Skin epidermis (tissue), 12 donors: ENCODE measurements around the gene GPSM1.
"Not testable (repeated sequence)": the region's sequence is repeated elsewhere in the genome, so short reads cannot be mapped to it uniquely, and the experiment has no call there.

ENCODE experiments used
- H3K27ac ChIP-seq, 21 experiments: fragments of 200-600 bp; sonication (generic) in 11 of 21; one replicate each; pipeline ENCODE4 v1.5.0; 2020; ENCODE audit warnings: mild to moderate bottlenecking in 3 of 21, inconsistent platforms in 2 of 21, moderate library complexity in 2 of 21
- H3K4me3 ChIP-seq, 7 experiments: fragments of 200-600 bp; sonication (generic) in 2 of 7; one replicate each; pipeline ENCODE4 v1.5.0; 2020; ENCODE audit warnings: inconsistent platforms in 2 of 7, mild to moderate bottlenecking in 2 of 7, moderate library complexity in 1 of 7

GPSM1 gene

GRCh38 chr9:136399176-136400037, 72.1 kb downstream of the GPSM1 start:
- Histone ChIP-seq H3K4me3 (peak overlapping the region; percentile 80 to 97 (median 94)), H3K27ac (peak overlapping the region in 20 of 21 experiments; percentile 35 to 88 (median 68))

- Histone ChIP-seq H3K27ac (peak within 1 kb of the TSS in 20 of 21 experiments; percentile 35 to 88 (median 68)), H3K4me3 (peak within 1 kb of the TSS; percentile 80 to 97 (median 94))
Measured at GRCh38 chr9:136400038-136400834, 72.9 kb downstream of the GPSM1 start, which contains the start of gene SNAPC4. TSS of gene SNAPC4 (minus strand) at chr9:136400170. CDS start at chr9:136398428, 1,742 bp downstream.

- peak overlapping the region in 1 of 21 experiments; percentile 85 for H3K27ac ChIP-seq
Measured at GRCh38 chr9:136401173-136401922, 74.0 kb downstream of the GPSM1 start.

GRCh38 chr9:136402067-136402466, 74.7 kb downstream of the GPSM1 start:
- H3K27ac ChIP-seq: no peak overlapping the region
- no peak overlapping the region for H3K4me3 ChIP-seq

More at GRCh38 chr9:136401173-136401922, 74.0 kb downstream of the GPSM1 start:
- no peak overlapping the region for H3K4me3 ChIP-seq

- Histone ChIP-seq H3K4me3 (no peak overlapping the region), H3K27ac (peak overlapping the region in 10 of 21 experiments; percentile 35 to 79 (median 60))
Measured at GRCh38 chr9:136403538-136403914, 76.2 kb downstream of the GPSM1 start.

- Histone ChIP-seq H3K27ac (peak overlapping the region in 11 of 21 experiments; percentile 26 to 79 (median 55)), H3K4me3 (no peak overlapping the region)
Measured at GRCh38 chr9:136403915-136404800, 76.8 kb downstream of the GPSM1 start.

- Histone ChIP-seq H3K27ac (peak overlapping the region in 10 of 21 experiments; percentile 17 to 79 (median 60)), H3K4me3 (no peak overlapping the region)
Measured at GRCh38 chr9:136404801-136405136, 77.4 kb downstream of the GPSM1 start.

DNA sequence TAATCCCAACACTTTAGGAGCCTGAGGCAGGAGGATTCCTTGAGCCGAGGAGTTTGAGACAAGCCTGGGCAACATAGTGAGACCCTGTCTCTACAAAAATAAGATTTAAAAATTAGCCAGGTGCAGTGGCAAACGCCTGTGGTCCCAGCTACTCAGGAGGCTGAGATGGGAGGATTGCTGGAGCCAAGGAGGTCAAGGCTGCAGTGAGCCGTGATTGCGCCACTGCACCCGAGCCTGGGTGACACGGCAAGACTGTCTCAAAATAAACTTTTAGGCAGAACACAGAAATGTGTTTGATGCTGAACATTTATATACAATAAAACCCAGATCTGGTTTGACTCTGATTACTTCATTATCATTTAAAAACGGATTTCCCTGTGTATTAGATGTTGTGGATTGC, 78.1 kb downstream of the GPSM1 start:
- Histone ChIP-seq H3K27ac (peak overlapping the region in 4 of 21 experiments; percentile 0 to 79 (median 70)), H3K4me3 (no peak overlapping the region)

- not testable (repeated sequence) for H3K4me3 ChIP-seq
- H3K27ac ChIP-seq: peak overlapping the region in 1 of 21 experiments; percentile 0
Measured at GRCh38 chr9:136405904-136406303, 78.6 kb downstream of the GPSM1 start.

GRCh38 chr9:136407061-136407460, 79.7 kb downstream of the GPSM1 start:
- not testable (repeated sequence) for H3K4me3 ChIP-seq, H3K27ac ChIP-seq

DNA sequence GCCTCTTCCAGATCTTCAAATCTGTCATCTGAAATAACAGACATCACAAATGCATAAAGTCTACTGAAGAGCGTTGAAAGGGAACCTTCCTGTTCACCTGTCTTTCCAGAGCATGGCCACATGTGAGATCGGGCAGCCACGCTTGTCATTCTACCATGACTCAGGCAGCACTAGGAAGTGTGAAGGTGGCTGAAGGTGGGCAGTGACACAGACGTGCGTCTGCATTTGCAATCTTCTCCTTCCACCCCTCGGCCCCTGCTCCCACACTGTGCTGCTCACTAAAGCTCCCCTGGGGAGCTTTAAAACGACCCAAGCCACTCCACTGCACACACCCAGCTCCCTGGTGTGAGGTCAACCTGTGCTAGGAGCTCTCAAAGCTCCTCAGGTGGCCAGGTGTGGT, 80.6 kb downstream of the GPSM1 start:
- no peak overlapping the region for H3K27ac ChIP-seq

More for the DNA sequence above, 80.6 kb downstream of the GPSM1 start:
- no peak overlapping the region for H3K4me3 ChIP-seq
